Transverse colon (tissue), 4 donors: ENCODE results near the gene EXOC3L4. TPM values are rescaled to one million over a fixed set of nuclear protein-coding genes. Genes with fewer than 3 reads are reported as not detected.
"Not testable (repeated sequence)": the region's sequence is repeated elsewhere in the genome, so short reads cannot be mapped to it uniquely, and the experiment has no call there.

ENCODE experiments used
- DNase-seq: peaks from one replicate; pipeline ENCODE4 v3.0.0-alpha.2; 2019
- H3K27ac ChIP-seq, 4 donors: fragments of 200-600 bp; sonication (generic); 2 replicates each; pipeline ENCODE4 v1.5.1; 2016 to 2018; ENCODE audit warnings: inconsistent platforms in 4 of 4
- H3K27me3 ChIP-seq: fragments of 200-600 bp; sonication (generic); 2 replicates; pipeline ENCODE4 v1.5.1; 2017; ENCODE audit warnings: inconsistent platforms
- H3K36me3 ChIP-seq, 4 donors: fragments of 200-600 bp; sonication (generic); 2 replicates each; pipeline ENCODE4 v1.5.1; 2017 to 2019; ENCODE audit warnings: inconsistent platforms in 4 of 4
- H3K4me1 ChIP-seq, 4 donors: fragments of 200-600 bp; sonication (generic); 2 replicates each; pipeline ENCODE4 v1.5.1; 2017 to 2020; ENCODE audit warnings: inconsistent platforms in 4 of 4
- H3K4me3 ChIP-seq, 4 donors: fragments of 200-600 bp; sonication (generic); 1 replicate in 1 of 4; 2 replicates in 3 of 4; pipeline versions ENCODE4 v1.5.1 to v1.6.1; 2017 to 2019; ENCODE audit warnings: inconsistent platforms in 4 of 4
- H3K9me3 ChIP-seq, 2 donors: fragments of 200-600 bp; sonication (generic); 2 replicates each; pipeline ENCODE4 v1.5.1; 2017 to 2019; ENCODE audit warnings: inconsistent platforms in 2 of 2
- CTCF ChIP-seq, 5 experiments: fragments of 200-600 bp in 3 of 5; fragments of 450-650 bp in 2 of 5; sonication (generic) in 3 of 5; IDR thresholded peaks; 1 replicate in 2 of 5; 2 replicates in 3 of 5; pipeline ENCODE4 v1.5.1; 2016 to 2017; ENCODE audit warnings: antibody characterized with exemption in 5 of 5, inconsistent platforms in 3 of 5, mild to moderate bottlenecking in 2 of 5, moderate library complexity in 1 of 5
- EP300 ChIP-seq: sonication (generic); formaldehyde crosslinking; IDR thresholded peaks from one replicate; pipeline ENCODE4 v1.6.1; 2017; ENCODE audit warnings: antibody characterized with exemption, low read depth
- POLR2A ChIP-seq: fragments of 450-650 bp; IDR thresholded peaks from one replicate; pipeline ENCODE4 v1.6.1; 2016; ENCODE audit warnings: antibody characterized with exemption, mild to moderate bottlenecking, moderate library complexity
- POLR2AphosphoS5 ChIP-seq, 3 donors: sonication (generic); formaldehyde crosslinking; IDR thresholded peaks; one replicate each; pipeline ENCODE4 v1.6.1; 2016; ENCODE audit warnings: antibody characterized with exemption in 3 of 3
- WGBS, 2 donors: methylation state at CpG; one replicate each; pipeline ENCODE4 v1.1.5; 2018; ENCODE audit warnings: low coverage in 1 of 2; 5-methylcytosine and 5-hydroxymethylcytosine counted together
- in situ Hi-C, 4 donors: fragments of 200-750 bp; cut with MboI; loops; one replicate each; pipeline versions ENCODE4 v1.15.0 to v1.15.1; 2017; ENCODE audit warnings: low sequenced_read_pairs in 3 of 4, low pct_ligation_motif_present in 1 of 4, low pct_unique_long_range_greater_than_20kb in 1 of 4
- intact Hi-C: fragments of 100-400 bp; cut with DNase I; formaldehyde crosslinking; loops from one replicate; pipeline ENCODE4 v1.15.1; 2023; ENCODE audit warnings: low total_unique reads
- total RNA-seq, 4 donors: library from RNA; depleted of rRNA; stranded (reverse); fragments of >200 nt; gene quantifications; one replicate each; pipeline ENCODE4 v1.1.0, GENCODE V29; 2016

Gene EXOC3L4
- total RNA-seq: 10 to 100 TPM; 15.2 to 49.0 (median 30.3) TPM

- in situ Hi-C loops: loop anchor here in 1 of 4 donors (25.0 kb wide), 1 partner anchor 193 kb away; no protein-coding TSS in a partner anchor
- H3K4me1 ChIP-seq: peaks cover 4 to 36% (median 20%) of the 10 kb centered on the region in 4 donors
- TF ChIP-seq POLR2AphosphoS5 (IDR thresholded peaks at IDR 0.05): peak in 2 of 3 donors; percentile 27 to 46
- TF ChIP-seq EP300: no peak
- no peak for TF ChIP-seq CTCF (IDR thresholded peaks at IDR 0.05)
- TF ChIP-seq POLR2A: peak; percentile 37
- H3K27me3 ChIP-seq: no peaks in the 10 kb centered on the region
- no peaks in the 10 kb centered on the region for H3K36me3 ChIP-seq
- DNase-seq: peak; percentile 69
- peak within 1 kb of the TSS in 3 of 4 donors; percentile 21 to 43 (median 40) for H3K4me3 ChIP-seq
- no peaks in the 10 kb centered on the region for H3K9me3 ChIP-seq
- intact Hi-C loops: no loop called here
- H3K27ac ChIP-seq: peak within 1 kb of the TSS; percentile 84 to 87 (median 86)
- 48 to 60% methylated on average over 2 to 18 of the region's 23 CpGs for WGBS, 2 donors
Observed at GRCh38 chr14:103094406-103095209, at the start of gene EXOC3L4. Gene EXOC3L4 (plus strand): TSS chr14:103094725. CDS start chr14:103100220, 5,495 bp downstream.

- intact Hi-C loops: no loop called here
- H3K4me1 ChIP-seq: peaks cover 5 to 25% (median 7%) of the 10 kb centered on the region in 4 donors
- H3K27me3 ChIP-seq: no peaks in the 10 kb centered on the region
- no peaks in the 10 kb centered on the region for H3K9me3 ChIP-seq
- TF ChIP-seq POLR2AphosphoS5 (IDR thresholded peaks at IDR 0.05) (no peak), CTCF (IDR thresholded peaks at IDR 0.05) (no peak), EP300 (no peak), POLR2A (no peak)
- DNase-seq: no peak
- in situ Hi-C loops: no loop called here
- H3K4me3 ChIP-seq: no peak overlapping the region
- H3K36me3 ChIP-seq: peaks cover 0 to 5% (median 0%) of the 10 kb centered on the region in 4 donors
- WGBS, 2 donors: 46 to 51% methylated on average over 6 to 15 of the region's 15 CpGs
- H3K27ac ChIP-seq: no peak overlapping the region
Observed at GRCh38 chr14:103045371-103045869, 49.1 kb upstream of the EXOC3L4 start.

GRCh38 chr14:103047453-103047852, 47.1 kb upstream of the EXOC3L4 start:
- DNase-seq, H3K4me3 ChIP-seq, H3K27ac ChIP-seq, H3K9me3 ChIP-seq, H3K27me3 ChIP-seq, in situ Hi-C loops, H3K36me3 ChIP-seq, intact Hi-C loops: not testable (repeated sequence)
- 90 to 93% methylated on average over 3 to 8 of the region's 8 CpGs for WGBS, 2 donors
- peaks cover 7 to 37% (median 11%) of the 10 kb centered on the region in 4 donors for H3K4me1 ChIP-seq

- no peaks in the 10 kb centered on the region for H3K9me3 ChIP-seq
- H3K4me1 ChIP-seq: peaks cover 7 to 40% (median 20%) of the 10 kb centered on the region in 4 donors
- no peaks in the 10 kb centered on the region for H3K36me3 ChIP-seq
- intact Hi-C loops (no loop called here), in situ Hi-C loops (no loop called here)
- 65 to 70% methylated on average over 4 to 5 of the region's 5 CpGs for WGBS, 2 donors
- DNase-seq: no peak
- H3K27ac ChIP-seq: no peak overlapping the region
- H3K27me3 ChIP-seq: no peaks in the 10 kb centered on the region
- no peak overlapping the region for H3K4me3 ChIP-seq
- TF ChIP-seq EP300 (no peak), POLR2AphosphoS5 (IDR thresholded peaks at IDR 0.05) (no peak), CTCF (IDR thresholded peaks at IDR 0.05) (no peak), POLR2A (no peak)
Observed at GRCh38 chr14:103050935-103051334, 43.6 kb upstream of the EXOC3L4 start.
